Measurements from ENCODE around the gene GTF2H3.

GTF2H3 gene

GRCh38 chr12:123657211-123657610 is 23.6 kb downstream of the GTF2H3 start:
- H3K4me1 ChIP-seq, result peaks cover 0 to 42% (median 0%) of the 10 kb centered on the region in 10 experiments; a peak in 7 of 20 replicates
- H4K20me1 ChIP-seq, result no peaks in the 10 kb centered on the region; a peak in 2 of 22 replicates
- no peak overlapping the region for H3K27ac ChIP-seq
- no peaks in the 10 kb centered on the region for H3K27me3 ChIP-seq
- no peaks in the 10 kb centered on the region for H3K9me3 ChIP-seq (replicated peaks in 1 of 11)
- no peak for TF ChIP-seq Cebpa-rat (IDR thresholded peaks at IDR 0.05)
- H3K9ac ChIP-seq, result no peak overlapping the region
- no peak overlapping the region for H3K4me2 ChIP-seq
- H3K4me3 ChIP-seq, result no peak overlapping the region
- peaks cover 45 to 96% (median 85%) of the 10 kb centered on the region in 11 experiments for H3K36me3 ChIP-seq

GRCh38 chr12:123659996-123660727 is 26.5 kb downstream of the GTF2H3 start:
- Histone ChIP-seq H3K4me1 (peaks cover 0 to 42% (median 0%) of the 10 kb centered on the region in 10 experiments; a peak in 7 of 20 replicates), H3K27me3 (no peaks in the 10 kb centered on the region), H3K27ac (peak overlapping the region in 3 of 11 experiments; percentile 16 to 58 (median 50); a peak in 5 of 22 replicates), H3K9ac (no peak overlapping the region; a peak in 1 of 22 replicates), H3K9me3 (replicated peaks in 1 of 11) (no peaks in the 10 kb centered on the region), H3K36me3 (peaks cover 33 to 88% (median 74%) of the 10 kb centered on the region in 11 experiments), H3K4me2 (peak overlapping the region in 3 of 11 experiments; percentile 7 to 79 (median 66); a peak in 5 of 22 replicates), H3K4me3 (no peak overlapping the region), H4K20me1 (no peaks in the 10 kb centered on the region; a peak in 2 of 22 replicates)
- TF ChIP-seq Cebpa-rat (IDR thresholded peaks at IDR 0.05), result no peak

GRCh38 chr12:123667771-123668170 is 34.1 kb downstream of the GTF2H3 start:
- Histone ChIP-seq H3K4me2 (no peak overlapping the region), H3K36me3 (peaks cover 4 to 17% (median 12%) of the 10 kb centered on the region in 11 experiments; a peak in 17 of 22 replicates), H4K20me1 (no peaks in the 10 kb centered on the region), H3K27ac (no peak overlapping the region), H3K9ac (no peak overlapping the region), H3K27me3 (no peaks in the 10 kb centered on the region), H3K4me3 (no peak overlapping the region), H3K9me3 (replicated peaks in 1 of 11) (no peaks in the 10 kb centered on the region), H3K4me1 (peaks cover 7 to 15% (median 9%) of the 10 kb centered on the region in 10 experiments; a peak in 18 of 20 replicates)
- TF ChIP-seq Cebpa-rat (IDR thresholded peaks at IDR 0.05), result no peak

GRCh38 chr12:123670882-123671728 is 37.5 kb downstream of the GTF2H3 start, which contains the start of gene TCTN2:
Gene TCTN2, plus strand, starts transcription at chr12:123671113. Its CDS starts 128 bp downstream, at chr12:123671241.
- Histone ChIP-seq H3K4me3 (peak within 1 kb of the TSS; percentile 69 to 92 (median 80)), H3K9ac (peak within 1 kb of the TSS; percentile 58 to 83 (median 75)), H3K36me3 (peaks cover 0 to 12% (median 0%) of the 10 kb centered on the region in 11 experiments; a peak in 4 of 22 replicates), H3K27ac (peak within 1 kb of the TSS in 9 of 11 experiments; percentile 9 to 62 (median 40); a peak in 12 of 22 replicates), H3K27me3 (no peaks in the 10 kb centered on the region), H4K20me1 (no peaks in the 10 kb centered on the region), H3K4me2 (peak within 1 kb of the TSS; percentile 92 to 100 (median 98)), H3K9me3 (replicated peaks in 1 of 11) (no peaks in the 10 kb centered on the region), H3K4me1 (peaks cover 7 to 15% (median 9%) of the 10 kb centered on the region in 10 experiments; a peak in 18 of 20 replicates)
- TF ChIP-seq Cebpa-rat (IDR thresholded peaks at IDR 0.05), result no peak

- Histone ChIP-seq H3K9me3 (replicated peaks in 1 of 11) (no peaks in the 10 kb centered on the region), H4K20me1 (no peaks in the 10 kb centered on the region), H3K4me1 (peaks cover 7 to 15% (median 9%) of the 10 kb centered on the region in 10 experiments; a peak in 18 of 20 replicates), H3K4me3 (peak overlapping the region; percentile 69 to 92 (median 80); a peak in 16 of 20 replicates), H3K9ac (peak overlapping the region in 5 of 11 experiments; percentile 70 to 83 (median 76); a peak in 7 of 22 replicates), H3K4me2 (peak overlapping the region; percentile 92 to 100 (median 98)), H3K27me3 (no peaks in the 10 kb centered on the region), H3K27ac (no peak overlapping the region), H3K36me3 (peaks cover 0 to 15% (median 0%) of the 10 kb centered on the region in 11 experiments; a peak in 4 of 22 replicates)
- no peak for TF ChIP-seq Cebpa-rat (IDR thresholded peaks at IDR 0.05)
Measured at GRCh38 chr12:123671876-123672275, 38.2 kb downstream of the GTF2H3 start.

GRCh38 chr12:123675436-123675835 is 41.8 kb downstream of the GTF2H3 start:
- Histone ChIP-seq H4K20me1 (no peaks in the 10 kb centered on the region), H3K9me3 (replicated peaks in 1 of 11) (no peaks in the 10 kb centered on the region), H3K27me3 (no peaks in the 10 kb centered on the region), H3K9ac (no peak overlapping the region), H3K4me1 (peaks cover 7 to 14% (median 9%) of the 10 kb centered on the region in 10 experiments; a peak in 18 of 20 replicates), H3K4me2 (no peak overlapping the region), H3K27ac (no peak overlapping the region), H3K36me3 (peaks cover 0 to 22% (median 0%) of the 10 kb centered on the region in 11 experiments; a peak in 5 of 22 replicates), H3K4me3 (no peak overlapping the region)
- no peak for TF ChIP-seq Cebpa-rat (IDR thresholded peaks at IDR 0.05)

GRCh38 chr12:123676616-123677320 is 43.1 kb downstream of the GTF2H3 start:
- Histone ChIP-seq H3K4me3 (no peak overlapping the region), H3K9ac (no peak overlapping the region), H4K20me1 (no peaks in the 10 kb centered on the region), H3K36me3 (peaks cover 0 to 22% (median 7%) of the 10 kb centered on the region in 11 experiments; a peak in 7 of 22 replicates), H3K9me3 (replicated peaks in 1 of 11) (no peaks in the 10 kb centered on the region), H3K4me2 (no peak overlapping the region), H3K4me1 (peaks cover 2 to 13% (median 10%) of the 10 kb centered on the region in 10 experiments), H3K27ac (no peak overlapping the region), H3K27me3 (no peaks in the 10 kb centered on the region)
- no peak for TF ChIP-seq Cebpa-rat (IDR thresholded peaks at IDR 0.05)

- Histone ChIP-seq H4K20me1 (no peaks in the 10 kb centered on the region), H3K4me2 (no peak overlapping the region), H3K27me3 (no peaks in the 10 kb centered on the region), H3K4me1 (peaks cover 0 to 24% (median 10%) of the 10 kb centered on the region in 10 experiments; a peak in 10 of 20 replicates), H3K36me3 (peaks cover 0 to 22% (median 7%) of the 10 kb centered on the region in 11 experiments; a peak in 7 of 22 replicates), H3K4me3 (no peak overlapping the region), H3K9me3 (replicated peaks in 1 of 11) (no peaks in the 10 kb centered on the region), H3K27ac (no peak overlapping the region), H3K9ac (no peak overlapping the region)
- no peak for TF ChIP-seq Cebpa-rat (IDR thresholded peaks at IDR 0.05)
Measured at GRCh38 chr12:123678981-123679380, 45.4 kb downstream of the GTF2H3 start.

All from BLaER1 treated with 17β-estradiol and CSF1 and Interleukin-3, amounts not matched to agents 10 nM and 100 nM (cell line).